Measurements from ENCODE around the gene MCRS1.

MCRS1 gene

DNA sequence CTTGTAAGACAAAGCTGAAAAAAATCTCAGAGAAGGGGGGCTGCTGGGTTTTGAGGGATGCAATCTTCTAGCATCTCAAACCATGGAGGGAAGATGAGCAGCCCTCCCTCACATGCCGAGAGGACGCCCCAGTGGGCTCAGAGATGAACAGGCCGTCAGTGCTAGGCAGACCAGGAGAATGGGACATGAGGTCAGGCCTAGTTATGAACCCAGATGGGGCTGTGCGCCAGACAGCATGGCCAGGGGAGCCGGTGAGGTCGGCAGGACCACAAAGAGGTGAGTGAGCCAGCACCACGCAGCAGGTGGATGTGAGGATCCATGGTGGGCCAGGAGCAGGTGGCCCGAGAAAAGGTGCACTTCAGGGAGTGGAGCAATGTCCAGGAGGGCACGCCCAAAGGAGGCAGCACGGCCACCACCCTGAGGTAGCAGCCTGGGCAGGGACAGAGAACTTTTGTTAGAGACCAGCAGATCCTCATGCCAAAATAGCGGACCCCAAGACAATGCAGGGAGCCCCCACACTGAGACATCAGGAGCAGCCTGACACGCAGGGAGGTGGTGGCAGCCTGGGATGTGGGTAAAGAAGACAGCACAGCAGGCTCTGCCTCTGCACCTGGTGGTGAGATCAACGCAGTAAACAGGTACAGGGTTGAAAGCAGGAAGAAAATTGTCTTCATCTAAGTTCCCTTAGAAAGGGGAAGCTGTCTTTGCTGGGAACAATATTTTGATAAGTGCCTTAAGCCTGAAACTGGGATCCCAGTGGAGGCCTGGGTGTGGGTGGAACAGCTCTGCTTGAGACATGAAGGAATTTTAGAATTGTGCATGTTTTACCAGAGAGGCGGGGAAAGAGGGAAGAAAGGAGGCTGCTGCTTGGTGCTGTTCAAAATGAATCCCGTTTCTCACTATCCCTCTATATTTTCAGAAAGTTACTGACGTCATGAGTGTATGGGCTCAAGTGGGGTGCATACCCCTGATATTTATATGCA is 17.8 kb upstream of the MCRS1 start:
- TF ChIP-seq, protein P1, sequence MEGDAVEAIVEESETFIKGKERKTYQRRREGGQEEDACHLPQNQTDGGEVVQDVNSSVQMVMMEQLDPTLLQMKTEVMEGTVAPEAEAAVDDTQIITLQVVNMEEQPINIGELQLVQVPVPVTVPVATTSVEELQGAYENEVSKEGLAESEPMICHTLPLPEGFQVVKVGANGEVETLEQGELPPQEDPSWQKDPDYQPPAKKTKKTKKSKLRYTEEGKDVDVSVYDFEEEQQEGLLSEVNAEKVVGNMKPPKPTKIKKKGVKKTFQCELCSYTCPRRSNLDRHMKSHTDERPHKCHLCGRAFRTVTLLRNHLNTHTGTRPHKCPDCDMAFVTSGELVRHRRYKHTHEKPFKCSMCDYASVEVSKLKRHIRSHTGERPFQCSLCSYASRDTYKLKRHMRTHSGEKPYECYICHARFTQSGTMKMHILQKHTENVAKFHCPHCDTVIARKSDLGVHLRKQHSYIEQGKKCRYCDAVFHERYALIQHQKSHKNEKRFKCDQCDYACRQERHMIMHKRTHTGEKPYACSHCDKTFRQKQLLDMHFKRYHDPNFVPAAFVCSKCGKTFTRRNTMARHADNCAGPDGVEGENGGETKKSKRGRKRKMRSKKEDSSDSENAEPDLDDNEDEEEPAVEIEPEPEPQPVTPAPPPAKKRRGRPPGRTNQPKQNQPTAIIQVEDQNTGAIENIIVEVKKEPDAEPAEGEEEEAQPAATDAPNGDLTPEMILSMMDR (IDR thresholded peaks at IDR 0.05; ENCODE audit: insufficient read depth, missing control alignments) = no peak
- FAIRE-seq (no peak), DNase-seq (ENCODE audit: insufficient read length, low spot score) (no peak)

DNA sequence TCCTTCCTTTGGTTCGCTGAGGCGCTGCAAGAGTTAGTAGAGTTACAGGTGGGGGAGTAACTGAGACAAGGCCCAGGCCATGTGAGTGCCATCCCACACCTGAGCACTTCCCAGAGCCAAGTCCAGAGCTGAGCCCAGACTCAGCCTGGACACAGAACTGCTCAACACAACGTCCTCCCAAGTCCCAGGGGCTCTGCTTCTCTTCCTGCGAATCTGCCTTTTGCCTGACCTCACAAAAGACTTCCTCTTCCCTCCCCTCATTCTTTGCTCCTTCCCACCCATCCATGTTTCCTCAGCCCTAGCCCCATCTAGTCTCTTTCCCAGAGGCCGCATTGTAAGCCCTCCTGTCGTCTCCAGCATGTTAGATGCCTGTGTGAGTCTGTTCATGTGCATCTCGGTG is 16.6 kb upstream of the MCRS1 start:
- FAIRE-seq (no peak), DNase-seq (ENCODE audit: insufficient read length, low spot score) (no peak)
- TF ChIP-seq, protein P1 (IDR thresholded peaks at IDR 0.05; ENCODE audit: insufficient read depth, missing control alignments) = no peak

DNA sequence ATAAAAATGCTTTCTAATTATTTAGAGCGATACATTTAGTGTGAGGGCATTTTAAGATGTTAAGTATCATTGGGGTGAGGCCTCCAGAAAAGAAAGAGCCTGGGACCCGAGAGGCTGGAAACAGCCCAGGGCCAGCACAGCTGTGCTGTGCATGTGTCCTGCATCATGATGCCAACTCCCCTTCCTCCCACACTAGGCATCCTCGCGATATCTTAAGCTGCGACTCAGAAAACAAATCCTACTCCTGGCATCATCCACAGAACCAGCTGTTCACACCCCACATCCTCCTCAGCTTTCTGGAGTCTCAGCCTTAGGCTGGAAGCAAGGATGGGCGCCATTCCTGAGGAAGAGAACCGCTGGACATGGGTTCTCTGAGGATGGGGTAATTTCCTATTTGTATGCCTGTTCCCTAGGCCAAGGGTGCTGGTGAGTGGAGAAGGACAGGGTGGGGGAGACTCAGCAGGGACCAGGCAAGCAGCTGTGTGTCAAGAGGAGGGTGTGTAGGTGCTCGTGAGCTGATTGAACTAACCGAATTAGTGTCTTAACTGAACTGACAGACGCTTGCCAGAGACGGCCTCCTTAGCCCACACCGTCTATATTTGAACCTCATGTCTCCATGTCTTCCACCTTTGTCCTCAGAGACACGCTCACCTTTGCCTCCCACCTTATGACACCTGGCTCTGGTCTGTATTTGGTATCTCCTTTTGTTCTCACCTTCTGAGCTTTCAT is 15.6 kb upstream of the MCRS1 start:
- FAIRE-seq (no peak), DNase-seq (ENCODE audit: insufficient read length, low spot score) (no peak)
- TF ChIP-seq, protein P1 (IDR thresholded peaks at IDR 0.05; ENCODE audit: insufficient read depth, missing control alignments) = no peak

DNA sequence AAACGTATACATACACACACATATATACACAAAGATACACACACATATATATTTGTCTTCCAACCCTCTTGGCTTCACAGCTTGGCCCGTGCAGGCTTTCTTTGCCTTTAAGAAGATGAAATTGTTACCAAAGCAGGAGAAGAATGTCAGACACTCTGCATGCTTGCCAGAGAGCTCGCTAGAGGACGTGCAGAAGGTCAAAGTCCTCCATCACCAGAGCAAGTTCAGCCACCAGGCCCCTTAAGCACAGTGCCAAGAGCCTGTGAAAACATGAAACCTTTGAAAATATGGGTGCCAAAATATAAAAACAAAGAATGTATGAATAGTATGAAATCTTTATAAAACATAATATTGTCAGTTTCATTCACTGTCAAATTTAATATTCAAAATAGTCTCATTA is 14.9 kb upstream of the MCRS1 start:
- no peak for DNase-seq (ENCODE audit: insufficient read length, low spot score)
- no peak for FAIRE-seq
- TF ChIP-seq, protein P1 (IDR thresholded peaks at IDR 0.05; ENCODE audit: insufficient read depth, missing control alignments) = no peak

DNA sequence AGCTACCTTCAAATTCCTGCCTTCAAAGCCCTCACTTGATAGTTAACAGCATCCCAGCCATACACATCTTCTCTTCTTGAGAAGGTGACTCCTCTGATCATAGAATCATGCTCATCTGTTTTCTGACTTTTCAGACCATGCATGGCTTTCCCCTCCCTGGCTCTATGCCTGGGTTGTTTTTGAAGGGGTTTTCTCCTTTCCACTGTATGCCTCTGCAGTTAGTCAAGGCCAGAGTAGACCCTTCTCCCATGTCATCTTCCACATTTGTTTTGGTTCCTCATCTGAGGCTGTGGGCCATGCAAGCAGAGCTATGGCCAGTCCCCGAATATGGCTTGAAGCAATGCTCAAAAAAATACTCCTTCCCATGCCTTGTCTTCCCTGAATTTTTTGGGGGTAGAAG is 14.3 kb upstream of the MCRS1 start:
- DNase-seq (ENCODE audit: insufficient read length, low spot score) (no peak), FAIRE-seq (no peak)
- TF ChIP-seq, protein P1 (IDR thresholded peaks at IDR 0.05; ENCODE audit: insufficient read depth, missing control alignments) = no peak

DNA sequence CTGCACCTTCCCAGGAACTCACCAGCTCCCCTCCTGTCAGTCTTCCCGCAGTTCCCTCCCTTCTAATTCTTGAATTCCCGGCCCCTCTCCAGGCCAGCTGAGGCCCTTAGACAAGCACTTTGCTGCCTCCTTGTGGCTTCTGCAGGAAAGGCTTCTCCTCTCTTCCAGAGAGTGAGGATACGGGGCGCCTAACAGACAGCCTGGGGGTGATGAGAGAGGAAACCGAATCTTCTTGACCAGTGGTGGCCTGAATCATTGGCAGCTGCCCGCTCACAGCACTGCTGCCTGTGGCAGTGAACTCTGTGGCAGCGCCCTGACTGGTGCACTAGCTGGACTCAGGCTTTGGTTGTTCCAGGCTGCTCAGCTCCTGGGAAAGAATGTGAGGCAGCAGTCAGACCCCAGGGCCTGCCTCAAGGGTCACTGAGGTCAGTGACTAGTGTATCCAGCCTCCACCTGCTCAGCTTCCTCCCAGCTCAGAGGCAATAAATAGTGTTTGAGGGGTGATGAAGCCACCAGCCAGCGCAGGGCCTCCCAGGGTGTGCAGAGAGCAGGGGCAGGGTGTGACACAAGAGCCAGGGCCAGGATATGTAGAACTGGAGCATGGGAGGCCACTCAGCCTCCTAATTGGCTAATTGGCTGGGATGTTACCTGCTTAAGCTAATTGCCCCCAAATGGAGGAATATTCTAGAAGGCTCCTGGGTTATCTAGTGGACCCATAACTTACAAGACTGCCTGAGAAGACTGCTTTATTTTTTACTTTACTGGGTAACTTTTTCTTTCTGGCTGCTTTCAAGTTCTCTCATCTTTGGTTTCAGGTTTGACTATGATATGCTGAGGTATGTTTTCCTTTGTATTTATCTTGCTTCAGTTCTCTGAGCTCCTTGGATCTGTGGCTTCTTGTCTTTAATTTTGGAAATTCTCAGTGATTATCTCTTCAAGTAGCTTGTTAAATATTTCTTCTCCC is 12.9 kb upstream of the MCRS1 start:
- TF ChIP-seq, protein P1 (IDR thresholded peaks at IDR 0.05; ENCODE audit: insufficient read depth, missing control alignments) = peak; percentile 97
- peak; percentile 70 for DNase-seq (ENCODE audit: insufficient read length, low spot score)
- no peak for FAIRE-seq
